Trophoblast cell (in vitro differentiated cells and primary cell): ENCODE results near the gene SLIT1.

Experiments
- DNase-seq, 2 donors: peaks; one replicate each; pipeline ENCODE4 v3.0.0-alpha.2; 2016
- H2AFZ ChIP-seq: 2 replicates; pipeline ENCODE4 v1.6.1; 2013; ENCODE audit warnings: low read length, moderate library complexity, mild to moderate bottlenecking; ENCODE audit not compliant: insufficient read depth, poor library complexity
- H2AK5ac ChIP-seq: 2 replicates; pipeline ENCODE4 v1.6.1; 2013; ENCODE audit warnings: mild to moderate bottlenecking, low read length
- H2BK120ac ChIP-seq: 2 replicates; pipeline ENCODE4 v1.6.1; 2013; ENCODE audit warnings: low read length, mild to moderate bottlenecking, moderate library complexity; ENCODE audit not compliant: insufficient read depth, poor library complexity
- H2BK12ac ChIP-seq: 2 replicates; pipeline ENCODE4 v1.6.1; 2013; ENCODE audit warnings: mild to moderate bottlenecking, low read length, moderate library complexity
- H2BK5ac ChIP-seq: 2 replicates; pipeline ENCODE4 v1.6.1; 2013; ENCODE audit warnings: low read length, low read depth, moderate library complexity, mild to moderate bottlenecking; ENCODE audit not compliant: poor library complexity
- H3K14ac ChIP-seq: 2 replicates; pipeline ENCODE4 v1.6.1; 2013; ENCODE audit warnings: mild to moderate bottlenecking, low read length
- H3K18ac ChIP-seq: 2 replicates; pipeline ENCODE4 v1.6.1; 2013; ENCODE audit warnings: mild to moderate bottlenecking, low read length
- H3K23ac ChIP-seq: 2 replicates; pipeline ENCODE4 v1.6.1; 2013; ENCODE audit warnings: low read length
- H3K27ac ChIP-seq: 2 replicates; pipeline ENCODE4 v1.5.1; 2013; ENCODE audit warnings: low read depth, mild to moderate bottlenecking, inconsistent platforms, low read length, moderate library complexity
- H3K27me3 ChIP-seq: 2 replicates; pipeline ENCODE4 v1.6.1; 2013; ENCODE audit warnings: inconsistent platforms, mild to moderate bottlenecking, low read length, moderate library complexity; ENCODE audit not compliant: insufficient read depth
- H3K36me3 ChIP-seq, 2 experiments: 1 replicate in 1 of 2; 2 replicates in 1 of 2; pipeline ENCODE4 v1.6.1; 2013; ENCODE audit warnings: low read length in 2 of 2, mild to moderate bottlenecking in 2 of 2, moderate library complexity in 1 of 2; ENCODE audit not compliant: insufficient read depth in 2 of 2, control insufficient read depth in 1 of 2
- H3K4ac ChIP-seq: 2 replicates; pipeline ENCODE4 v1.6.1; 2013; ENCODE audit warnings: low read depth, mild to moderate bottlenecking, low read length, moderate library complexity
- H3K4me1 ChIP-seq, 2 experiments: 1 replicate in 1 of 2; 2 replicates in 1 of 2; pipeline ENCODE4 v1.6.1; 2013; ENCODE audit warnings: low read length in 2 of 2, mild to moderate bottlenecking in 2 of 2, moderate library complexity in 1 of 2; ENCODE audit not compliant: insufficient read depth in 2 of 2, control insufficient read depth in 1 of 2
- H3K4me2 ChIP-seq: 2 replicates; pipeline ENCODE4 v1.6.1; 2013; ENCODE audit warnings: inconsistent platforms, mild to moderate bottlenecking, low read length, moderate library complexity
- H3K4me3 ChIP-seq: 2 replicates; pipeline ENCODE4 v1.5.1; 2013; ENCODE audit warnings: mild to moderate bottlenecking, low read depth, low read length, inconsistent platforms
- H3K79me1 ChIP-seq: one replicate; pipeline ENCODE4 v1.6.1; 2013; ENCODE audit warnings: low read length
- H3K79me2 ChIP-seq: 2 replicates; pipeline ENCODE4 v1.6.1; 2013; ENCODE audit warnings: low read length, mild to moderate bottlenecking; ENCODE audit not compliant: control insufficient read depth, insufficient read depth, poor library complexity
- H3K9ac ChIP-seq: 2 replicates; pipeline ENCODE4 v1.6.1; 2013; ENCODE audit warnings: mild to moderate bottlenecking, low read length
- H3K9me3 ChIP-seq: 2 replicates; pipeline ENCODE4 v1.6.1; 2013; ENCODE audit warnings: low read depth, mild to moderate bottlenecking, control low read depth, inconsistent platforms, low read length; ENCODE audit not compliant: insufficient read depth
- H4K12ac ChIP-seq: 2 replicates; pipeline ENCODE4 v1.6.1; 2013; ENCODE audit warnings: low read depth, mild to moderate bottlenecking, low read length, moderate library complexity
- H4K8ac ChIP-seq: 2 replicates; pipeline ENCODE4 v1.6.1; 2013; ENCODE audit warnings: low read depth, mild to moderate bottlenecking, low read length, moderate library complexity
- H4K91ac ChIP-seq: one replicate; pipeline ENCODE4 v1.6.1; 2013; ENCODE audit warnings: low read depth, mild to moderate bottlenecking, low read length, moderate library complexity
- WGBS: extraction: QIAGEN DNeasy Blood & Tissue Kit; methylation state at CpG from one replicate; pipeline ENCODE4 v1.1.7; 2013; ENCODE audit warnings: missing lambda C conversion rate; ENCODE audit not compliant: insufficient read length, insufficient coverage; ENCODE audit errors: extremely low coverage; 5-methylcytosine and 5-hydroxymethylcytosine counted together

The SLIT1 gene

GRCh38 chr10:97078938-97079445, 106.8 kb downstream of the SLIT1 start:
- H3K23ac ChIP-seq, result no peak overlapping the region
- no peaks in the 10 kb centered on the region for H3K79me1 ChIP-seq
- no peak overlapping the region for H3K14ac ChIP-seq
- no peak overlapping the region for H3K4ac ChIP-seq
- H3K9me3 ChIP-seq, result no peaks in the 10 kb centered on the region
- no peak overlapping the region for H4K8ac ChIP-seq
- H4K91ac ChIP-seq, result no peak overlapping the region
- no peak overlapping the region for H3K4me2 ChIP-seq
- no peak overlapping the region for H2AFZ ChIP-seq
- H2AK5ac ChIP-seq, result no peak overlapping the region
- H3K4me3 ChIP-seq, result no peak overlapping the region
- no peaks in the 10 kb centered on the region for H3K79me2 ChIP-seq
- H3K36me3 ChIP-seq, result no peaks in the 10 kb centered on the region
- H3K18ac ChIP-seq, result no peak overlapping the region
- no CpG with 5 or more reads among the region's 2 CpGs for WGBS
- H2BK12ac ChIP-seq, result no peak overlapping the region
- no peak overlapping the region for H3K9ac ChIP-seq
- no peaks in the 10 kb centered on the region for H3K27me3 ChIP-seq
- no peak for DNase-seq
- H3K4me1 ChIP-seq, result no peaks in the 10 kb centered on the region
- no peak overlapping the region for H2BK120ac ChIP-seq
- no peak overlapping the region for H3K27ac ChIP-seq
- H2BK5ac ChIP-seq, result no peak overlapping the region
- H4K12ac ChIP-seq, result no peak overlapping the region

GRCh38 chr10:97078261-97078937, 107.4 kb downstream of the SLIT1 start:
- WGBS, result no CpG with 5 or more reads among the region's 14 CpGs
- no peak overlapping the region for H3K4me2 ChIP-seq
- no peak overlapping the region for H2BK5ac ChIP-seq
- H2BK120ac ChIP-seq, result no peak overlapping the region
- no peak overlapping the region for H3K9ac ChIP-seq
- no peak overlapping the region for H2AK5ac ChIP-seq
- no peaks in the 10 kb centered on the region for H3K79me1 ChIP-seq
- no peaks in the 10 kb centered on the region for H3K27me3 ChIP-seq
- no peak for DNase-seq
- H3K79me2 ChIP-seq, result no peaks in the 10 kb centered on the region
- H4K91ac ChIP-seq, result no peak overlapping the region
- H3K4ac ChIP-seq, result no peak overlapping the region
- H4K12ac ChIP-seq, result no peak overlapping the region
- H3K4me3 ChIP-seq, result no peak overlapping the region
- no peaks in the 10 kb centered on the region for H3K4me1 ChIP-seq
- no peak overlapping the region for H4K8ac ChIP-seq
- H3K23ac ChIP-seq, result no peak overlapping the region
- H3K14ac ChIP-seq, result no peak overlapping the region
- no peak overlapping the region for H3K27ac ChIP-seq
- no peaks in the 10 kb centered on the region for H3K9me3 ChIP-seq
- H3K18ac ChIP-seq, result no peak overlapping the region
- no peak overlapping the region for H2BK12ac ChIP-seq
- no peak overlapping the region for H2AFZ ChIP-seq
- H3K36me3 ChIP-seq, result no peaks in the 10 kb centered on the region

GRCh38 chr10:97076781-97077180, 109.0 kb downstream of the SLIT1 start:
- Histone ChIP-seq H4K91ac (no peak overlapping the region), H3K27me3 (no peaks in the 10 kb centered on the region), H3K79me1 (no peaks in the 10 kb centered on the region), H2BK120ac (no peak overlapping the region), H3K14ac (no peak overlapping the region), H3K36me3 (no peaks in the 10 kb centered on the region), H3K27ac (no peak overlapping the region), H3K79me2 (no peaks in the 10 kb centered on the region), H2AFZ (no peak overlapping the region), H3K9me3 (no peaks in the 10 kb centered on the region), H2BK12ac (no peak overlapping the region), H3K23ac (no peak overlapping the region), H4K12ac (no peak overlapping the region), H2BK5ac (no peak overlapping the region), H3K18ac (no peak overlapping the region), H3K9ac (no peak overlapping the region), H3K4ac (no peak overlapping the region), H2AK5ac (no peak overlapping the region), H3K4me2 (no peak overlapping the region), H3K4me3 (no peak overlapping the region), H4K8ac (no peak overlapping the region), H3K4me1 (no peaks in the 10 kb centered on the region)
- DNase-seq, result no peak
- no CpG with 5 or more reads among the region's 6 CpGs for WGBS

GRCh38 chr10:97075961-97076525, 109.7 kb downstream of the SLIT1 start:
- no peak overlapping the region for H3K4me2 ChIP-seq
- WGBS, result no CpG with 5 or more reads among the region's 7 CpGs

More at GRCh38 chr10:97075961-97076525, 109.7 kb downstream of the SLIT1 start:
- H3K4me1 ChIP-seq, result no peaks in the 10 kb centered on the region
- no peak overlapping the region for H4K91ac ChIP-seq
- H3K14ac ChIP-seq, result no peak overlapping the region
- H3K4me3 ChIP-seq, result no peak overlapping the region
- no peak overlapping the region for H3K27ac ChIP-seq
- no peak overlapping the region for H4K8ac ChIP-seq
- H3K79me1 ChIP-seq, result no peaks in the 10 kb centered on the region
- H3K4ac ChIP-seq, result no peak overlapping the region
- no peak overlapping the region for H3K18ac ChIP-seq
- no peaks in the 10 kb centered on the region for H3K27me3 ChIP-seq
- DNase-seq, result no peak
- no peak overlapping the region for H3K23ac ChIP-seq
- no peak overlapping the region for H2BK12ac ChIP-seq
- H4K12ac ChIP-seq, result no peak overlapping the region
- H2AK5ac ChIP-seq, result no peak overlapping the region
- no peak overlapping the region for H3K9ac ChIP-seq
- H3K36me3 ChIP-seq, result no peaks in the 10 kb centered on the region
- no peaks in the 10 kb centered on the region for H3K79me2 ChIP-seq
- no peak overlapping the region for H2AFZ ChIP-seq
- no peak overlapping the region for H2BK5ac ChIP-seq
- no peaks in the 10 kb centered on the region for H3K9me3 ChIP-seq
- no peak overlapping the region for H2BK120ac ChIP-seq
